ENCODE measurements around the gene ST6GALNAC3.

Gene ST6GALNAC3

DNA sequence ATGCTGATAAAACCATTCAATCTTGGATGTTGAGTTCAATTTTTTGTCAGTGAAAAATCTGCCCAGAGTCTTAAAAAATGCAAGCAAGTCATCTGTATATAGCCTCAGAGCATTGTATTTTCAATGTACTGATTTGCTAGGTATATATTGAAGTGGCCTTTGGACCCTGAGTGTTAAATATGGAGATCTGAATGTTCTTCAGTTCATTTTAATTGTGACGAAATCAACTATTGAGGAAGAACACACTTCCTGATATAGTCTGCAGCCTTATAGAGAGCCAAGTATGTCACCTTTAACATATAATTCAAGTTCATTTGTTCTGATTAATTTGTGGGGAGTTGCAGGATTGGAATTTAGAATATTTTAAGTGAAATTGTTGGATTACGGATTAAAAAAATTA is 128.1 kb downstream of the ST6GALNAC3 start:
- no peak overlapping the region for H3K4me3 ChIP-seq (ENCODE audit: insufficient read depth, low read depth, low read length)
- H3K9me3 ChIP-seq (ENCODE audit: control insufficient read depth, low read length), result no peaks in the 10 kb centered on the region
- 94 to 98% methylated on average over 2 of the region's 2 CpGs for WGBS, 2 experiments
- no peaks in the 10 kb centered on the region for H3K36me3 ChIP-seq (ENCODE audit: control insufficient read depth, insufficient read depth, low read length)
- no peak overlapping the region for H3K27ac ChIP-seq (ENCODE audit: insufficient read depth, low read depth, low read length, poor library complexity, severe bottlenecking)
- no peaks in the 10 kb centered on the region for H3K4me1 ChIP-seq (ENCODE audit: control insufficient read depth, insufficient read depth, low read length)
- no peaks in the 10 kb centered on the region for H3K27me3 ChIP-seq (ENCODE audit: control insufficient read depth, insufficient read depth, low read length, poor library complexity, severe bottlenecking)

DNA sequence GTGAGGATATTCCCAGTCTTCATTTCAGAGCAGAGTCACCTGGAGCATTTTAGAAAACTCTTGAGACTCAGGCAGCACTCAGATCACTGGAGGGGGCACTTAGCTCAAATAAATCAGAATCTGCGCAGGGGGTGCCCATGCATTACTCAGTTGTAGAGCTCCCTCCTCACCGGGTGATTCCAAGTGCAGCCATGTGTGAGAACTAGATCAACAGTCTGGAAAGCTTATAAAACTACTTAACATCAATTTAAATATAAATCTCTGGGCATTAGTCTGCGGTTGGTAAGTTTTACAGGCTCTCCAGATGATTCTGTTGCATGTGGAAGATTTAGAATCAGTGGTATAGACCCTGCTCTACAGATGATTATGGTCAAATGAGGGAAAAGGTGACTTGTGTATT is 128.6 kb downstream of the ST6GALNAC3 start:
- no peak overlapping the region for H3K4me3 ChIP-seq (ENCODE audit: insufficient read depth, low read depth, low read length)
- no peaks in the 10 kb centered on the region for H3K36me3 ChIP-seq (ENCODE audit: control insufficient read depth, insufficient read depth, low read length)
- H3K9me3 ChIP-seq (ENCODE audit: control insufficient read depth, low read length), result no peaks in the 10 kb centered on the region
- H3K27ac ChIP-seq (ENCODE audit: insufficient read depth, low read depth, low read length, poor library complexity, severe bottlenecking), result no peak overlapping the region
- H3K27me3 ChIP-seq (ENCODE audit: control insufficient read depth, insufficient read depth, low read length, poor library complexity, severe bottlenecking), result no peaks in the 10 kb centered on the region
- H3K4me1 ChIP-seq (ENCODE audit: control insufficient read depth, insufficient read depth, low read length), result no peaks in the 10 kb centered on the region
- 95% methylated on average over 3 of the region's 3 CpGs for WGBS, 2 experiments

DNA sequence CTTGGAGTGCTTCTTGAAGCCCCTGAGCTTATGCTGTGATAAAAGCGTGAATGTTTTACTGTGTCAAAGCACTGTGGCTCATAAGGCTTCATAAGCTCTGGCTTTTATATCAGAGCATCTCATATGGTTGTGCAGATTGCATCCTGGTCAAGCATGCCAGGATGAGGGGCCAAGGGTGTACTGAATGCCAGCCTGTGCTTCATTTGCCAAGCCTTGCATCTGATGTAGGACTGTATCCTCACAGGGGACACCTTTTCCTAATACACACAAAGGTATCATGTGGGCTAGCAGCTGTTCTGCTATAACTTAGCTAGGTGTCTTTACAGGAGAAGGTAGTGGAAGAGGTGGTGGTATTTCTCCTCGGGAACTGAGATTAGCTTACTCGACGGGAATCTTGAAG is 134.7 kb downstream of the ST6GALNAC3 start:
- no peaks in the 10 kb centered on the region for H3K36me3 ChIP-seq (ENCODE audit: control insufficient read depth, insufficient read depth, low read length)
- WGBS, 2 experiments, result 95% methylated on average over 4 of the region's 4 CpGs
- H3K27ac ChIP-seq (ENCODE audit: insufficient read depth, low read depth, low read length, poor library complexity, severe bottlenecking), result no peak overlapping the region
- H3K27me3 ChIP-seq (ENCODE audit: control insufficient read depth, insufficient read depth, low read length, poor library complexity, severe bottlenecking), result no peaks in the 10 kb centered on the region
- H3K4me1 ChIP-seq (ENCODE audit: control insufficient read depth, insufficient read depth, low read length), result no peaks in the 10 kb centered on the region
- H3K9me3 ChIP-seq (ENCODE audit: control insufficient read depth, low read length), result no peaks in the 10 kb centered on the region
- H3K4me3 ChIP-seq (ENCODE audit: insufficient read depth, low read depth, low read length), result no peak overlapping the region

DNA sequence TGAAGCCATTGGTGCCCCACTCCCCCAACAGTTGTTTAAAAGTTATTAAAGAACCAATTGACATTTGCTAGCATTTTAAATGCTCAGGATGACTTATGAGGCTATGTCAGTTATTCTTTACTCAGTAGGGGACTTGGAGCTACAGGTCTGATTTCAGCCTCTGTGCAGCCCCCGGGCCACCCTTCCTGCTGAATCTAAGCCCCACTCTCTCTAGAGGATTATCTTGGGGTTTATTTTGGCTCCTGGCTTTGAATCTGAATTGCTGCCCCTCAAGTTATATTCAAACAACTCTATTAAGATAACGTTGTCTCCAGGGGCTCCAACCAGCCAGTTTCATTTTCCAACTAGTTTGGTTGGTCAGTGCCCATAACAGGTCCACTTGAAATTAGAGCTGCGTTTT is 135.1 kb downstream of the ST6GALNAC3 start:
- no peak overlapping the region for H3K27ac ChIP-seq (ENCODE audit: insufficient read depth, low read depth, low read length, poor library complexity, severe bottlenecking)
- H3K4me3 ChIP-seq (ENCODE audit: insufficient read depth, low read depth, low read length), result no peak overlapping the region
- no peaks in the 10 kb centered on the region for H3K27me3 ChIP-seq (ENCODE audit: control insufficient read depth, insufficient read depth, low read length, poor library complexity, severe bottlenecking)
- no peaks in the 10 kb centered on the region for H3K4me1 ChIP-seq (ENCODE audit: control insufficient read depth, insufficient read depth, low read length)
- H3K9me3 ChIP-seq (ENCODE audit: control insufficient read depth, low read length), result no peaks in the 10 kb centered on the region
- 92 to 96% methylated on average over 3 of the region's 3 CpGs for WGBS, 2 experiments
- no peaks in the 10 kb centered on the region for H3K36me3 ChIP-seq (ENCODE audit: control insufficient read depth, insufficient read depth, low read length)

DNA sequence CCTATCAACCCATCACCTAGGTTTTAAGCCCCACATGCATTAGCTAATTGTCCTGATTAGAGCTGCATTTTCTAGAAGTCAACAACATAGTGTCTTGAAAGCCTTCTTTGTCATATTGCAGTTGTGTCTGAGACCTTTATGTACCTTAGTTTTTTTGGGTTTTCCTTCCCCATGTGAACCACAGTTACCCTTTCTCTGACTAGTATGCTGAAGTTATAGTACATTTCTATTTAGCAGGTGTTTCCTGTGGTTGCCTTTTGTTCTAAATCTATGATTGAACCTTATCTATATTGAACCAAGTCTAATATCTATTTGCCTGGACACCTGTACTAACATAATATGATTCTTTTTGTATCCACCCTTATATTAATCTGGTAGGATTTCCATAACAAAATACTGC is 135.6 kb downstream of the ST6GALNAC3 start:
- H3K36me3 ChIP-seq (ENCODE audit: control insufficient read depth, insufficient read depth, low read length), result no peaks in the 10 kb centered on the region
- no peaks in the 10 kb centered on the region for H3K27me3 ChIP-seq (ENCODE audit: control insufficient read depth, insufficient read depth, low read length, poor library complexity, severe bottlenecking)
- H3K27ac ChIP-seq (ENCODE audit: insufficient read depth, low read depth, low read length, poor library complexity, severe bottlenecking), result no peak overlapping the region
- H3K4me3 ChIP-seq (ENCODE audit: insufficient read depth, low read depth, low read length), result no peak overlapping the region
- H3K4me1 ChIP-seq (ENCODE audit: control insufficient read depth, insufficient read depth, low read length), result no peaks in the 10 kb centered on the region
- no peaks in the 10 kb centered on the region for H3K9me3 ChIP-seq (ENCODE audit: control insufficient read depth, low read length)

DNA sequence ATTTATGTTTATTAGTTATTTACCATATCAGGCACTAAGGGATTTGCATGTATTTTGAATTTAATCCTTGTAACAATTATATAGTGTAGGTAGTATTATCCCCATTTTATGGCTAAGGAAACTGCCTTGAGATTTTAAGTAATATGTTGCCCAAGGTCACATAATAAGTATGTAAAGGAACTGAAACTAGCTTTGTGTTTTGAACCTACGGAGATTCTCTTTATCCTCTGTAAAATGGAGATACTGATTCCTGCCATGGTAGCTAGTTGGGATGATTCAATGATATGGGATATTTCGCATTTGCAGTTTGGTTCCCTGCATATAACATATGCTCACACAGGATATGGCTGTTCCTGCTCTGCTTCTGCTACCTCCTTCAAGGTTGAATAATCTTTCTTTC is 144.3 kb downstream of the ST6GALNAC3 start:
- no peaks in the 10 kb centered on the region for H3K27me3 ChIP-seq (ENCODE audit: control insufficient read depth, insufficient read depth, low read length, poor library complexity, severe bottlenecking)
- no peaks in the 10 kb centered on the region for H3K9me3 ChIP-seq (ENCODE audit: control insufficient read depth, low read length)
- H3K4me3 ChIP-seq (ENCODE audit: insufficient read depth, low read depth, low read length), result no peak overlapping the region
- no peaks in the 10 kb centered on the region for H3K36me3 ChIP-seq (ENCODE audit: control insufficient read depth, insufficient read depth, low read length)
- 86 to 97% methylated on average over 2 of the region's 2 CpGs for WGBS, 2 experiments
- H3K4me1 ChIP-seq (ENCODE audit: control insufficient read depth, insufficient read depth, low read length), result no peaks in the 10 kb centered on the region
- no peak overlapping the region for H3K27ac ChIP-seq (ENCODE audit: insufficient read depth, low read depth, low read length, poor library complexity, severe bottlenecking)

DNA sequence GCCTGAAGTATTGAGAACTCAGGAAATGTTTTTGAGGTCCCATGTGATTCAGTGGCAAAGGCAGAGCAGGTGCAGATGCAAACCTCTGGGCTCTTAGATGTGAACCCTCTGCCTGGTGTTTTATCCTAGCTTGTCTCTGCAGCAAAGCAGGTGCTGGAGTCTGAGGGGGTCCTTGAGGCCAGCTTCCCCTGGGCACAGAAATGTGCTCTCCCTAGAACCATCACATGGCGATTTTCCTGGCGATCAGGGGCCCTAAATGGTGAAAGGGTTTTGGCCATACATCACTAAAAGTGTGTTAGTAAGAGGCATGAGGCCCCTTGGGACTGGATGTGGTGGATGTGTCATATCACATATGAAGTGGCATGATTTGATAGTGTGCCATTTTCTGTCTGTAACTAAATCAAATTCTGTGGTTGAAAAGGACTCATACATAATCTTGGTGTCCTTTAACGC is 144.8 kb downstream of the ST6GALNAC3 start:
- Histone ChIP-seq H3K36me3 (ENCODE audit: control insufficient read depth, insufficient read depth, low read length) (no peaks in the 10 kb centered on the region), H3K9me3 (ENCODE audit: control insufficient read depth, low read length) (no peaks in the 10 kb centered on the region), H3K4me1 (ENCODE audit: control insufficient read depth, insufficient read depth, low read length) (no peaks in the 10 kb centered on the region), H3K27me3 (ENCODE audit: control insufficient read depth, insufficient read depth, low read length, poor library complexity, severe bottlenecking) (no peaks in the 10 kb centered on the region), H3K4me3 (ENCODE audit: insufficient read depth, low read depth, low read length) (no peak overlapping the region), H3K27ac (ENCODE audit: insufficient read depth, low read depth, low read length, poor library complexity, severe bottlenecking) (no peak overlapping the region)
- WGBS, 2 experiments, result 93% methylated on average over 3 of the region's 3 CpGs

DNA sequence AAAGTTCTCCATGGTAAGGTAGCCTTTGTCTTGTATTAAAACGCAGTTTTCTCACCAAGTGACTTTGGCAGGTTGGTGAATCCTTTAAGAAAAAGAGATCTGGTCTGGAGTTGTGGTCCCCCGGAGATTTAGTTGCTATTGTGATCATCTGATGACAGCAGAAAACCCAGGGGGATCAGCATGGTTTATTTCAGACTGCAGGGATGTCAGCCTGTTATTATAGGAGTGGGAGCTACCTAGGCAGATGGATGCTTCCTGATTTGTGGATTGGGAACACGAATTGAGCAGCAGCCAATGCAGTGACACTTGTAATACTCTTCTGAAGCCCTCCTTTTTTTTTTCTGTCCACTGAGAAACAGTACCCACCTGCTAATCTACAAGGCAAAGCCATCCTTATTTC is 150.2 kb downstream of the ST6GALNAC3 start:
- 76 to 79% methylated on average over 3 of the region's 3 CpGs for WGBS, 2 experiments
- Histone ChIP-seq H3K36me3 (ENCODE audit: control insufficient read depth, insufficient read depth, low read length) (no peaks in the 10 kb centered on the region), H3K9me3 (ENCODE audit: control insufficient read depth, low read length) (no peaks in the 10 kb centered on the region), H3K27ac (ENCODE audit: insufficient read depth, low read depth, low read length, poor library complexity, severe bottlenecking) (no peak overlapping the region), H3K4me3 (ENCODE audit: insufficient read depth, low read depth, low read length) (no peak overlapping the region), H3K27me3 (ENCODE audit: control insufficient read depth, insufficient read depth, low read length, poor library complexity, severe bottlenecking) (no peaks in the 10 kb centered on the region), H3K4me1 (ENCODE audit: control insufficient read depth, insufficient read depth, low read length) (peaks cover 6% of the 10 kb centered on the region)

DNA sequence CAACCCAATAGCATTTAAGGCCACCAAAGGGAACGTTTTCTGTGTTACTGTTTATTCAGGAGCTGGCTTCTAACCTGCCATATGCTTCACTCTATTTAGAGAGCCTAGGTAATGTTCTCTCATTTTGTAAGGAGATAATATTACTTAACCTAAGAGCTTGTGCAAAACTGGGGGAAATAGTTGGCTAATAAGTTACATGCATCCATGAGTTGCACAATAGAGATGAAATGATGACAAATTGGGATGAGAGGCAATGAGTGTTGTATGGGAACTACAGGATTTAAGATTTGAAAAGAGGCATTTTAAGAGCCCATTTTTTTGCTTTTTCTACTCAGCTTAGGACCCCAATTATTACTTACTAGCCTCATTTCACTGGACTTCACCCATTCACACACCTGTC is 151.0 kb downstream of the ST6GALNAC3 start:
- Histone ChIP-seq H3K9me3 (ENCODE audit: control insufficient read depth, low read length) (no peaks in the 10 kb centered on the region), H3K27ac (ENCODE audit: insufficient read depth, low read depth, low read length, poor library complexity, severe bottlenecking) (no peak overlapping the region), H3K27me3 (ENCODE audit: control insufficient read depth, insufficient read depth, low read length, poor library complexity, severe bottlenecking) (no peaks in the 10 kb centered on the region), H3K4me1 (ENCODE audit: control insufficient read depth, insufficient read depth, low read length) (peaks cover 8% of the 10 kb centered on the region), H3K4me3 (ENCODE audit: insufficient read depth, low read depth, low read length) (no peak overlapping the region), H3K36me3 (ENCODE audit: control insufficient read depth, insufficient read depth, low read length) (no peaks in the 10 kb centered on the region)
- no CpG with 5 or more reads among the region's 1 CpG for WGBS, 2 experiments

DNA sequence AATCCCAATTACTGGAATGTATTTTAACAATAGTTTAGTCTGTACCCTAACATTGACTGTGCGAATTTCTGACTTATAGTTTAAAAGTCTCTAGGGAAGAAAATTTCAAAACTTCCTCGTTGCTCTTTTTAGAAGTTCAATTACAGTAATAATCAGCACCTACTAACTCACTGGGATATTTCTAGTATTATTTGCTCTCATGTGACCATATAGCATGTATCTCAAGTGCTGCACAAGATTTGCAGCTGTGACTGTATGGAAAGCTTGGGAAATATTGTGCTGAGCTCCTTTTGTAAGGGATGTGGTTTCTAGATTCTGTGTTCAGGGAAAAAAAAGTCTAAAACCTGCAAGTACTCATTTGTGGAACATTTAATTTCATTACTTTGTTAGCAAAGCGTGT is 153.1 kb downstream of the ST6GALNAC3 start:
- Histone ChIP-seq H3K9me3 (ENCODE audit: control insufficient read depth, low read length) (no peaks in the 10 kb centered on the region), H3K27me3 (ENCODE audit: control insufficient read depth, insufficient read depth, low read length, poor library complexity, severe bottlenecking) (no peaks in the 10 kb centered on the region), H3K4me3 (ENCODE audit: insufficient read depth, low read depth, low read length) (no peak overlapping the region), H3K4me1 (ENCODE audit: control insufficient read depth, insufficient read depth, low read length) (peaks cover 8% of the 10 kb centered on the region), H3K36me3 (ENCODE audit: control insufficient read depth, insufficient read depth, low read length) (no peaks in the 10 kb centered on the region), H3K27ac (ENCODE audit: insufficient read depth, low read depth, low read length, poor library complexity, severe bottlenecking) (no peak overlapping the region)
- 74 to 88% methylated on average over 3 of the region's 3 CpGs for WGBS, 2 experiments

DNA sequence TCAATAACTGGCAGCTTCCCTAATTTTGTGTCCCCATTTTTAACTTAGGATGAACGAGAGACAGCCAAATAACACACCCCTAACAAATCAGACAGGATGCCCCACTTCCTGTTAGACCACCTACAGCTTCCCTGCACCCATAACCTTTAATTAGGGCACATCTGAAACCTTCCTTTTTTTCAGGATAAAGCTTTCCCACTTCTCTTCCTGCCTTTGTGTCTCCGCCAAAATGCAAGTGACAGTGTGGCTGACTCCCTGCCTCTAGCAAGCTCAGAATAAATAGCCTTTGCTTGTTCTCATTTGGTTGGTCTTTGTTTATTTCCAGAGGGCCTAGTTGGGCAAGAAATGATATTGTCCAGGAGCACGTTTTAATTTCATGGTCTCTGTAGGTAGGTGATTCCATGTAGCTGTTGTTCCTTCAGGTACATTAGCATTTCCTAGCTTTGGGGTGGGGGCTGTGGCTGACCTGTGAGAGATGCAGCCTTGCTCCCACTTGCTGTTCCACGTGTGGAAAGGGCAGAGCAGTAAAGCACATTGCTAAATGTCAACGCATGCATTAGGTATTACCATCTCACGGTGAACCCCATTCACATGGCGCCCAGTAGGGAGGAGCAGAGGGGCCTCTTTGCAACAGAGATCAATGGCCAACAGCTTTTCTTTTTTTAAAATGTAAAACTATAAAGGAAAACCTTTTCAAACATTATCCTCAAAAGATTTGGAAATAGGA is 154.9 kb downstream of the ST6GALNAC3 start:
- Histone ChIP-seq H3K4me3 (ENCODE audit: insufficient read depth, low read depth, low read length) (no peak overlapping the region), H3K36me3 (ENCODE audit: control insufficient read depth, insufficient read depth, low read length) (no peaks in the 10 kb centered on the region), H3K9me3 (ENCODE audit: control insufficient read depth, low read length) (no peaks in the 10 kb centered on the region), H3K4me1 (ENCODE audit: control insufficient read depth, insufficient read depth, low read length) (peaks cover 8% of the 10 kb centered on the region), H3K27me3 (ENCODE audit: control insufficient read depth, insufficient read depth, low read length, poor library complexity, severe bottlenecking) (no peaks in the 10 kb centered on the region), H3K27ac (ENCODE audit: insufficient read depth, low read depth, low read length, poor library complexity, severe bottlenecking) (no peak overlapping the region)
- 27 to 31% methylated on average over 7 of the region's 7 CpGs for WGBS, 2 experiments

Data from ectodermal cell (in vitro differentiated cells).